ENCODE measurements around the gene SORCS1. TPM values are rescaled to one million over a fixed set of nuclear protein-coding genes. Genes with fewer than 3 reads are reported as not detected.

SORCS1 gene
- total RNA-seq, 2 experiments from 2014 or later = not detected

GRCh38 chr10:106793617-106794016, 370.9 kb downstream of the SORCS1 start:
- Histone ChIP-seq H3K27ac (ENCODE audit: low read depth in 1 of 2, low read length in 2 of 2) (no peak overlapping the region), H3K4me1 (ENCODE audit: insufficient read depth, low read length) (no peaks in the 10 kb centered on the region), H3K27me3 (ENCODE audit: control insufficient read depth in 1 of 2, insufficient read depth in 2 of 2, low read length in 2 of 2) (no peaks in the 10 kb centered on the region), H3K9me3 (ENCODE audit: control insufficient read depth in 1 of 2, insufficient read depth in 1 of 2, low read length in 2 of 2) (peaks cover 0 to 5% of the 10 kb centered on the region in 2 experiments), H3K36me3 (ENCODE audit: insufficient read depth, low read length) (no peaks in the 10 kb centered on the region), H3K4me3 (ENCODE audit: low read length) (no peak overlapping the region)
- Mint-ChIP-seq H3K9me3 (peaks cover 9% of the 10 kb centered on the region), H3K4me3 (no peak overlapping the region), H3K27ac (no peak overlapping the region), H3K4me1 (ENCODE audit: low read depth) (no peaks in the 10 kb centered on the region), H3K36me3 (ENCODE audit: low read depth) (no peaks in the 10 kb centered on the region), H3K27me3 (no peaks in the 10 kb centered on the region)
- TF ChIP-seq CTCF (IDR thresholded peaks at IDR 0.05) = no peak
- ATAC-seq (ENCODE audit: poor library complexity) (no peak), DNase-seq (no peak)
- intact Hi-C loops (cut with DNase I, micrococcal nuclease) = no loop called here
- CTCF ChIA-PET = no interaction called here
- POLR2A ChIA-PET = no interaction called here

- CTCF ChIA-PET = no interaction called here
- Mint-ChIP-seq H3K27me3 (no peaks in the 10 kb centered on the region), H3K36me3 (ENCODE audit: low read depth) (no peaks in the 10 kb centered on the region), H3K9me3 (peaks cover 6% of the 10 kb centered on the region), H3K4me3 (no peak overlapping the region), H3K27ac (no peak overlapping the region), H3K4me1 (ENCODE audit: low read depth) (no peaks in the 10 kb centered on the region)
- no peak overlapping the region for H3K27ac ChIP-seq (ENCODE audit: low read depth in 1 of 2, low read length in 2 of 2)
- DNase-seq = no peak
- POLR2A ChIA-PET = no interaction called here
- ATAC-seq (ENCODE audit: poor library complexity) = no peak
- peaks cover 0 to 9% of the 10 kb centered on the region in 2 experiments for H3K9me3 ChIP-seq (ENCODE audit: control insufficient read depth in 1 of 2, insufficient read depth in 1 of 2, low read length in 2 of 2)
- no peaks in the 10 kb centered on the region for H3K36me3 ChIP-seq (ENCODE audit: insufficient read depth, low read length)
- H3K27me3 ChIP-seq (ENCODE audit: control insufficient read depth in 1 of 2, insufficient read depth in 2 of 2, low read length in 2 of 2) = no peaks in the 10 kb centered on the region
- H3K4me3 ChIP-seq (ENCODE audit: low read length) = no peak overlapping the region
- TF ChIP-seq CTCF (IDR thresholded peaks at IDR 0.05) = no peak
- intact Hi-C loops (cut with DNase I, micrococcal nuclease) = no loop called here
- H3K4me1 ChIP-seq (ENCODE audit: insufficient read depth, low read length) = no peaks in the 10 kb centered on the region
Observed at GRCh38 chr10:106789623-106790022, 374.9 kb downstream of the SORCS1 start.

- H3K4me1 ChIP-seq (ENCODE audit: insufficient read depth, low read length) = no peaks in the 10 kb centered on the region
- no peak overlapping the region for H3K4me3 ChIP-seq (ENCODE audit: low read length)
- intact Hi-C loops (cut with DNase I, micrococcal nuclease) = no loop called here
- no peak for TF ChIP-seq CTCF (IDR thresholded peaks at IDR 0.05)
- H3K27ac ChIP-seq (ENCODE audit: low read depth in 1 of 2, low read length in 2 of 2) = no peak overlapping the region
- ChIA-PET POLR2A (no interaction called here), CTCF (no interaction called here)
- H3K36me3 Mint-ChIP-seq (ENCODE audit: low read depth) = no peaks in the 10 kb centered on the region
- DNase-seq (no peak), ATAC-seq (ENCODE audit: poor library complexity) (no peak)
- peaks cover 4% of the 10 kb centered on the region for H3K9me3 Mint-ChIP-seq
- no peak overlapping the region for H3K4me3 Mint-ChIP-seq
- peaks cover 0 to 12% of the 10 kb centered on the region in 2 experiments for H3K9me3 ChIP-seq (ENCODE audit: control insufficient read depth in 1 of 2, insufficient read depth in 1 of 2, low read length in 2 of 2)
- H3K4me1 Mint-ChIP-seq (ENCODE audit: low read depth) = no peaks in the 10 kb centered on the region
- H3K27me3 Mint-ChIP-seq = no peaks in the 10 kb centered on the region
- H3K27me3 ChIP-seq (ENCODE audit: control insufficient read depth in 1 of 2, insufficient read depth in 2 of 2, low read length in 2 of 2) = no peaks in the 10 kb centered on the region
- no peaks in the 10 kb centered on the region for H3K36me3 ChIP-seq (ENCODE audit: insufficient read depth, low read length)
- H3K27ac Mint-ChIP-seq = no peak overlapping the region
Observed at GRCh38 chr10:106788982-106789381, 375.5 kb downstream of the SORCS1 start.

Data from CD4-positive, alpha-beta T cell (primary cell).